ENCODE measurements around the gene ZNF879.

DNA sequence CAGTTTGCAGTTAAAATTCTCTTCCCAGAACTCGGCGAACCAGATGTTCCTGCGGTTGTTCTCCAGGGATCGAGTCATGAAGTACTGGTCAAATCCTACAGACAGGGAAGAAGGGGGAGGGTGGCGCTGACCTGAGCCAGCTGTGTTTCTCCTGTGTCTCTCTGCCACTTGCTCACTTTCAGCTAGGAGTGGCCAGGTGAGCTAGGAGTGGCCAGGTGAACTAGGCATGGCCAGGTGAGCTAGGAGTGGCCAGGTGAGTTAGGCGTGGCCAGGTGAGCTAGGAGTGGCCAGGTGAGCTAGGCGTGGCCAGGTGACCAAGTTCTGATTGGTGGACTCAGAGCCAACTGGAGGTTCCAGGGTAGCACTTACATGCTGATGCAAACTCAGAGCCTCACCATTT lies 34.3 kb upstream of the ZNF879 start:
- TF ChIP-seq, protein P1, sequence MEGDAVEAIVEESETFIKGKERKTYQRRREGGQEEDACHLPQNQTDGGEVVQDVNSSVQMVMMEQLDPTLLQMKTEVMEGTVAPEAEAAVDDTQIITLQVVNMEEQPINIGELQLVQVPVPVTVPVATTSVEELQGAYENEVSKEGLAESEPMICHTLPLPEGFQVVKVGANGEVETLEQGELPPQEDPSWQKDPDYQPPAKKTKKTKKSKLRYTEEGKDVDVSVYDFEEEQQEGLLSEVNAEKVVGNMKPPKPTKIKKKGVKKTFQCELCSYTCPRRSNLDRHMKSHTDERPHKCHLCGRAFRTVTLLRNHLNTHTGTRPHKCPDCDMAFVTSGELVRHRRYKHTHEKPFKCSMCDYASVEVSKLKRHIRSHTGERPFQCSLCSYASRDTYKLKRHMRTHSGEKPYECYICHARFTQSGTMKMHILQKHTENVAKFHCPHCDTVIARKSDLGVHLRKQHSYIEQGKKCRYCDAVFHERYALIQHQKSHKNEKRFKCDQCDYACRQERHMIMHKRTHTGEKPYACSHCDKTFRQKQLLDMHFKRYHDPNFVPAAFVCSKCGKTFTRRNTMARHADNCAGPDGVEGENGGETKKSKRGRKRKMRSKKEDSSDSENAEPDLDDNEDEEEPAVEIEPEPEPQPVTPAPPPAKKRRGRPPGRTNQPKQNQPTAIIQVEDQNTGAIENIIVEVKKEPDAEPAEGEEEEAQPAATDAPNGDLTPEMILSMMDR (IDR thresholded peaks at IDR 0.05 in 4 of 5, conservative IDR thresholded peaks at IDR 0.05 in 1 of 5) = no peak
- no peak for TF ChIP-seq POLR2A (IDR thresholded peaks at IDR 0.05)

Data from gastrocnemius medialis (tissue), 4 donors.